Measurements from ENCODE around the gene CTIF.
"Not testable (repeated sequence)": the region's sequence is repeated elsewhere in the genome, so short reads cannot be mapped to it uniquely, and the experiment has no call there.

DNA sequence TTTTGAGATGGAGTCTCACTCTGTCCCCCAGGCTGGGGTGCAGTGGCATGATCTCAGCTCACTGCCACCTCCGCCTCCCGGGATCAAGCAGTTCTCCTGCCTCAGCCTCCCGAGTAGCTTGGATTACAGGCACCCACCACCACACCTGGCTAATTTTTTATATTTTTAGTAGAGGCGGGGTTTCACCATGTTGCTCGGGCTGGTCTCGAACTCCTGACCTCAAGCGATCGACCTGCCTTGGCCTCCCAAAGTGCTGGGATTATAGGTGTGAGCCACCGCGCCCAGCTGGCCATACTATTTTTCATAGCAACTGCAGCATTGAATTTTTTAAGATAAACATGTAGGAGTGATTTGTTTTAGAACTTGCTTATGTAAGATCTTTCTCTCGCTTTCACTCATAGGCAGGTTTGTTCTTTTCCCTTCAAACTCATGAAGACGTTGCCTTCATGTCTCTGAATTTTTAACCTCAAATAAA lies 273.2 kb downstream of the CTIF start:
- TF ChIP-seq, protein P1, sequence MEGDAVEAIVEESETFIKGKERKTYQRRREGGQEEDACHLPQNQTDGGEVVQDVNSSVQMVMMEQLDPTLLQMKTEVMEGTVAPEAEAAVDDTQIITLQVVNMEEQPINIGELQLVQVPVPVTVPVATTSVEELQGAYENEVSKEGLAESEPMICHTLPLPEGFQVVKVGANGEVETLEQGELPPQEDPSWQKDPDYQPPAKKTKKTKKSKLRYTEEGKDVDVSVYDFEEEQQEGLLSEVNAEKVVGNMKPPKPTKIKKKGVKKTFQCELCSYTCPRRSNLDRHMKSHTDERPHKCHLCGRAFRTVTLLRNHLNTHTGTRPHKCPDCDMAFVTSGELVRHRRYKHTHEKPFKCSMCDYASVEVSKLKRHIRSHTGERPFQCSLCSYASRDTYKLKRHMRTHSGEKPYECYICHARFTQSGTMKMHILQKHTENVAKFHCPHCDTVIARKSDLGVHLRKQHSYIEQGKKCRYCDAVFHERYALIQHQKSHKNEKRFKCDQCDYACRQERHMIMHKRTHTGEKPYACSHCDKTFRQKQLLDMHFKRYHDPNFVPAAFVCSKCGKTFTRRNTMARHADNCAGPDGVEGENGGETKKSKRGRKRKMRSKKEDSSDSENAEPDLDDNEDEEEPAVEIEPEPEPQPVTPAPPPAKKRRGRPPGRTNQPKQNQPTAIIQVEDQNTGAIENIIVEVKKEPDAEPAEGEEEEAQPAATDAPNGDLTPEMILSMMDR (IDR thresholded peaks at IDR 0.05): not testable (repeated sequence)
- TF ChIP-seq POLR2AphosphoS5 (IDR thresholded peaks at IDR 0.05; ENCODE audit: low read depth, low read length); SIN3A (IDR thresholded peaks at IDR 0.05; ENCODE audit: borderline replicate concordance, insufficient read depth, low read depth, low read length): not testable (repeated sequence)
